KBM-7 (cell line): ENCODE measurements around the gene BTNL9.
"Not testable (repeated sequence)": the region's sequence is repeated elsewhere in the genome, so short reads cannot be mapped to it uniquely, and the experiment has no call there.

Source experiments
- DNase-seq: peaks from one replicate; pipeline ENCODE4 v3.0.0-alpha.2; 2015
- in situ Hi-C: fragments of 300-500 bp; cut with MboI; formaldehyde crosslinking; loops from 2 replicates; pipeline ENCODE4 v1.14.3; 2020; ENCODE audit warnings: low sequenced_read_pairs, low pct_unique_long_range_greater_than_20kb, mixed read lengths

BTNL9 gene

GRCh38 chr5:181039931-181040630 lies at the start of gene BTNL9:
BTNL9 (plus strand) TSS chr5:181040266; CDS start chr5:181045490, 5,224 bp downstream.
- no peak for DNase-seq
- in situ Hi-C loops = no loop called here

- in situ Hi-C loops = no loop called here
- no peak for DNase-seq
Measured at GRCh38 chr5:180990882-180991242, 49.2 kb upstream of the BTNL9 start.

DNA sequence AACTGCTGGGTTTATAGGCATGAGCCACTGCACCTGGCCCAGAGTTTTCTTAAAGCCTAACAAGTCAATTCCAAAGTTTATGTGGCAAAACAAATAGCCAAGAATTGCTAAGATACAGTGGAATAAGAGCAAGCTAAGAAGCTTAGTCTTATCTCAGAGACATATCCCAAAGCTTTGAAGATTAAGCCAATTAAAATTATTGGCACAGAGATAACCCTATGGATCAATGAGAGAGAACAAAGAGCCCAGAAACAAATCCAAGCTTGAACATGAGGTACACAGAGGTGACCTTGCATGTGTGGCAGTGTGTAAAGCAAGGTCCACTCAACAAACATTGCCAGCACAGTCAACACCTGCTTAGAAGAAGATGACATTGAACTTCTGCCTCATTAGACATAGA lies 38.1 kb upstream of the BTNL9 start:
- no peak for DNase-seq
- in situ Hi-C loops = no loop called here

- DNase-seq = no peak
- in situ Hi-C loops = no loop called here
Measured at GRCh38 chr5:181005791-181006190, 34.3 kb upstream of the BTNL9 start.

DNA sequence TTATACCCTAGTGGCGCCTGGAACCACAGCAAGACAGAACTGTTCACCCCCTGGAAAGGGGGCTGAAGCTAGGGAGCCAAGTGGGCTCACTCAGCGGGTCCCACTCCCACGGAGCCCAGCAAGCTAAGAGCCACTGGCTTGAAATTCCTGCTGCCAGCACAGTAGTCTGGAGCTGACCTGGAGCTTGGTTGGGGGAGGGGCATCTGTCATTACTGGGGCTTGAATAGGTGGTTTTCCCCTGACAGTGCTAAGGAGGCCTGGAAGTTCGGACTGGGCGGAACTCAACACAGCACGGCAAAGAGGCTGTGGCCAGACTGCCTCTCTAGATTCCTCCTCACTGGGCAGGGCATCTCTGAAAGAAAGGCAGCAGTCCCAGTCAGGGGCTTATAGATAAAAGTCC lies 31.9 kb upstream of the BTNL9 start:
- in situ Hi-C loops = no loop called here
- DNase-seq = no peak

GRCh38 chr5:181010018-181010417 lies 30.0 kb upstream of the BTNL9 start:
- in situ Hi-C loops, DNase-seq: not testable (repeated sequence)

- DNase-seq, in situ Hi-C loops: not testable (repeated sequence)
Measured at GRCh38 chr5:181014654-181015053, 25.4 kb upstream of the BTNL9 start.

DNA sequence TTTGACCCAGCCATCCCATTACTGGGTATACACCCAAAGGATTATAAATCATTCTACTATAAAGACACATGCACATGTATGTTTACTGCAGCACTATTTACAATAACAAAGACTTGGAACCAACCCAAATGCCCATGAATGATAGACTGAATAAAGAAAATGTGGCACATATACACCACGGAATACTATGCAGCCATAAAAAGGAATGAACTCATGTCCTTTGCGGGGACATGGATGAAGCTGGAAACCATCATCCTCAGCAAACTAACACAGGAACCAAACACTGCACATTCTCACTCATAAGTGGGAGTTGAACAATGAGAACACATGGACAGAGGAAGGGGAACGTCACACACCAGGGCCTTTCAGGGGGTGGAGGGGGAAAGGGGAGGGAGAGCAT lies 22.6 kb upstream of the BTNL9 start:
- in situ Hi-C loops, DNase-seq: not testable (repeated sequence)

GRCh38 chr5:181020688-181021087 lies 19.4 kb upstream of the BTNL9 start:
- no peak for DNase-seq
- in situ Hi-C loops = no loop called here

DNA sequence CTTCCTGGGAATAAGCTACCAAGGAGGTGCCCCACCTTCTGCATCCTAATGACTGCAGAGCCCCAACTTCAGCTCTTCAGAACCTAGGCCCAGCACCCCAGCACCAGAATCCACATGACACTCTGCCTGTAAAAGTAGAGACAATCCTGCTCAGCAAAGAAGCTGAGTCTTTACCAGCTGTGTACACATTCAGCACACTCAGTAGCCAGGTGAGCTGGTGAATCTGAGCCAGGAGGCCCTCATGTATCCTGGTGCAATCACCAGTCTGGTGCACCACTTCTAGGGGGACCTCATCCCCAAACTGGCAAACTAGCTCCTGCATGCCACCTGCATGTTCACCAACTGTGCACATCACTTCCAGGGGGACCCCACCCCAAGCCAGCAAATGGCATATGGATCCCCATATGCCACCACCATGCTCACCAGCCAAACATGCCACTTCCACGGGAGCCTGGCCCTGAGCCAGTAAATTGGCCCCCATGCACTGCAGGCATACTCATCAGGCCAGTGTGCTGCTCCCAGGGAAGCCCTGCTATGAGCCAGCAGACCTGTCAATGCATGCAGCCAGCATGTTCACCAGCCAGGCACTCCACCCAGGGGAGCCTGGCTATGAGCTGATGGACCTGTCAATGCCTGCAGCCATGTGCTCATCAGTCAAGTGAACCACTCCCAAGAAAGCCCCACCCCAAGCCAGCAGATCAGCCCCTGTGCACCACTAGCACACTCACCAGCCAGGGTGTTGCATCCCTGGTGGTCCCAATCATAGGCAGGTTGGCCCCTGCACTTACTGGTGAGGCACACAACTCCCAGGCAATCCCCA lies 15.6 kb upstream of the BTNL9 start:
- DNase-seq = no peak
- in situ Hi-C loops = no loop called here

GRCh38 chr5:181027452-181028031 lies 12.5 kb upstream of the BTNL9 start:
- no peak for DNase-seq
- in situ Hi-C loops = no loop called here

DNA sequence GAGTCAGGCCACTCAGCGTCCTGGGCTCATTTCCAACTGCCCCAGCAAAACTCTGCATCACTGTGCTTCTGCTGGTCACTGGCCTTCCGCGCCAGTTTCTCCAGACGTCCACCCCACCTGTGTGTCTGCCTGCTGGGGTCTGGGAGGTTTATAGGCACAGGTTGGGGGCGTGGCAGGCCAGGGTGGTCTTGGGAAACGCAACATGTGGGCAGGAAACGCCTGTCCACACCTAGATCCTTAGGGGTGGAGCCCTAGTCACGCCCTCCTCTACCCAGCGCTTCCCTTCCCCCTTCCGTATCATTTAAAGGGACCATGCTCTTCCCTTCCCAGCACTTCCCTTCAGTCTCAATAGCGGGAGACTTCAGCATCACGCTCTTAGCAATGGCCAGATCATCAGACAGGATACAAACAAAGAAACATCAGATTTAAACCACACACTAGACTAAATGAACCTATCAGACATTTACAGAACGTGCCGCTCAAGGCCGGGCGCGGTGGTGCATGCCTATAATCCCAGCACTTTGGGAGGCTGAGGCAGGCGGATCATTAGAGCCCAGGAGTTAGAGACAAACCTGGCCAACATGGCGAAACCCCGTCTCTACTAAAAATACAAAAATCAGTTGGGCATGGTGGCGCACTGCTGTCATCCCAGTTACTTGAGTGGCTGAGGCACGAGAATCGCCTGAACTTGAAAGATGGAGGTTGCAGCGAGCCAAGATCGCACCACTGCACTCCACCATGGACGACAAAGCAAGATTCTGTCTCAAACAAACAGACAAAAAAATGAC lies 11.8 kb upstream of the BTNL9 start:
- in situ Hi-C loops = no loop called here
- DNase-seq = no peak

DNA sequence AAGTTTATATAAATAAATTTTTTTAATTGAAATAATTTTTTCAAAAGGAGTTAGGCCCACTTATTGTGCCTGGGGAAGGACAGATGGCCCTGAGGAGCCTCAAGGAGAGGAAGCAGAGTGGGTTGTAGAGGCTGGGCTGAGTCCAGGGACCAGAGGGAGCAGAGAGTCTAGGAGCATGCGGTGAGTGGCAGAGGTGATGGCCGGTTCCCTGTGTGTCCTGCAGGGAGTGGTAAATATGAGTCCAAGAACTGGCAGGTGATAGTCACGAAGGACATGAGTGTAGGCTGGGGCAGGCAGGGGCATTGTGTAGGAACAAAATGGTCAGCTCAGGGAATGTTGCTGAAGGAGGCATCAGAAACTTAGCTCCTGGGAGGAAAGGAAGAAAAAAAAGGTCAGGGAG lies 8.3 kb upstream of the BTNL9 start:
- no peak for DNase-seq
- in situ Hi-C loops = no loop called here

DNA sequence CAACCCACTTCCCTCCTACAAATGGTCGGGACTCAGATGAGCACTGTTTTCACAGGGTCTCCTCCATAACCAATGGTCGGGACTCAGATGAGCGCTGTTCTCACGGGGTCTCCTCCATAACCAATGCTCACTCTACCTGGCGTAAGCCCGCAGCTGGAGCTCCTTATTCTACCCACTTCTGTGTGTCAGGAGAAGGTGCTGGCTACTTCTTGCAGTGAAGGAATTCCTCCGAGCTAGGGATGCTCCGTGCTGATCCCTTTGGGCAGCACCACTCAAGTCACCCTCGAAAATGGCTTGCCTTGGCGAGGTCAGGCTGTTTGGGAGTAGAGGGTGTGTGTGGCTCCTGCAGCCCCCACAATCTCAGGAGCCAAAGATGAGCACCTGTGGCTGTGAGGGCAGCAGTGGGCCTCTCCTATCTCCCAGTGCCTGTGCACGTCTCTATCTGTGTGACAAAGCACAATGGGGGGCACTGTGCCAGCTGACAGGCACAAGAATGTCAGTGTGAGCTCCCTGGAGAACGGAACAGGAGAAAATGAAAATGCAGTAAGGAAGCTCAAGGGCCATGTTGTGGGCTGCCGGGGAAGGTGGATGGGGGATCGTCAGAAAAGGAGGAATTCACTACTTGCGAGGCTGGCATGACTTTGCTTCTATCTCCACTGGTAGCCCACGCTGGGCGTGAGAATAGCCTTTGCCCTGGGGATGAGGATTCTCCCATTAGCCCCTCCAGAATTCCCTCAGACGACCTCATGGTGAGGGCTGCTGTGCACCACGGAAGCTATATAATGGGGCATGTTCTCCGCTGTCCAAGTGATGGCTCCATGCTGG lies 3.9 kb upstream of the BTNL9 start:
- DNase-seq = no peak
- in situ Hi-C loops = no loop called here

DNA sequence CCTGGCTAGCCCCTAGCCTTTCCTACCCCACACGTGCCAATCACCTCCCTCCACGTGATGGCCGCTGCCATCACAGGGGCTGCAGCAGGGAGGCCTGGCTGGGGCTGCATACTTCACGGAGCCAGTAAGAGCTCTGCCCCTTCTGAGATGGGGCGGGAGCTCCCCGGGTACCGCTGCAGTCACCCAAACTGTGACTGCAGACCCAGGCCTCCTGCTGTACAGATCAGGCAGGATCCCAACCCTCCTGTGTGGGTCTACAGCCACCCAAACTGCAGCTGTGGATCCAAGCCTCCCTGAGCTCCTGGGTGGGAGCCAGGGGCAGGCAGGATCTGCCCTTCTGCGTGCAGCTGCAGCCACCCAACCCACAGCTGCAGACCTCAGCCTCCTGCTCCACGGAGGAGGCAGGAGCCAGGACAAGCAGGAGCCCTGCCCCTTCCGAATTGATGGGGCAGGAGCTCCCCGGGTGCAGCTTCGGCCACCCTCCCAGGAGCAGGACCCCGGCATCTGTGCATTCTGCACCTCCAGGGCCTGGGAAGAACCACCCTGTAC lies 3.2 kb upstream of the BTNL9 start:
- DNase-seq = no peak
- in situ Hi-C loops = no loop called here

DNA sequence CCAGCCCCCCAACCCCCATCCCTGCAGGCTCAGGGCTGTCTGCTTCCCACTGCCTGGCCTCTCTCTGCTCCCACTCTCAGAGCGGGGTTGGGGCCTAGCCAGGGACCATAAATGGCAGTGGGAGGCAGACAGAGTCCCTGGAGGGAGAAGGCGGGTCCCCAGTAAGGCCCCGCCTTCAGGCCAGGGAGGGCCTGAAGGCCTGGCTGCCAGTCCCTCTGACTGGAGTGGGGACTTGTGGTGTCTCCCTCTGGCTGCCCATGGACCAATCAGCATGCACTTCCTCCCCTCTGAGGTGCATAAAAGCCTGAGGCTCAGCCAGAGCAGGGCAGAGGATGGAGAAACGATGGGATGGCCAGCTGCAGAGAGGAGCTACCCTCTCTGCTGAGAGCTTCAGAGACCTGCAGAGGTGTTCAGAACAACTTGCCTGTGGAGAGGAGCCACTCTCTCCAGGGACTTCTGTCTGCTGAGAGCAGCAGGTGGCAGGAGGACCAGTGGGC lies 2.7 kb upstream of the BTNL9 start:
- no peak for DNase-seq
- in situ Hi-C loops = no loop called here

GRCh38 chr5:181039471-181039870 lies 595 bp upstream of the BTNL9 start:
- in situ Hi-C loops = no loop called here

DNA sequence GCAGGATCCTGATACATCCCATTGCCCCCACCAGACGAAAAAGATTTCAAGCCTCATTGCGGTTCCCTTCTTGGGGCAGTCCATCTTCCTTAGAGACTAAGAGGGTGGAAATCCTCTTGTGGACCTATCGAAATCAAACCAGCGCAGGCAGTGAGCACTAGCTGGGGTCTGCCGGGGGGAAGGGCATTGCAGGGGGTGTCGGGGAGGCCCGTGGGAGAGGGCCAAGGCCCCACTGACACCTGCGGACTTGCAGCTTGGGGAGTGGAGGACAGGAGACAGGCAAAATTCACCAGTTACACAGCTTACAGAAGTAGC lies 522 bp downstream of the BTNL9 start:
- in situ Hi-C loops = no loop called here
- no peak for DNase-seq

More at GRCh38 chr5:181039471-181039870, 595 bp upstream of the BTNL9 start:
- no peak for DNase-seq
